Stimulated activated CD8-positive, alpha-beta memory T cell treated with anti-CD3 and anti-CD28 coated beads, Interleukin-7, amount 100 ng/mL, for 48 hours (primary cell): ENCODE data around the gene ZNF57.
"Not testable (repeated sequence)": the region's sequence is repeated elsewhere in the genome, so short reads cannot be mapped to it uniquely, and the experiment has no call there.

Experiments
- DNase-seq, 2 donors: peaks; one replicate each; pipeline ENCODE4 v3.0.0-alpha.2; 2020; ENCODE audit warnings: low read depth in 1 of 2; ENCODE audit errors: extremely low read depth in 1 of 2

ZNF57 gene

GRCh38 chr19:2900296-2901252, at the start of gene ZNF57:
Gene ZNF57 (plus strand): TSS chr19:2900928. CDS start chr19:2901046, 118 bp downstream.
- DNase-seq: peak; percentile 98 to 99

DNA sequence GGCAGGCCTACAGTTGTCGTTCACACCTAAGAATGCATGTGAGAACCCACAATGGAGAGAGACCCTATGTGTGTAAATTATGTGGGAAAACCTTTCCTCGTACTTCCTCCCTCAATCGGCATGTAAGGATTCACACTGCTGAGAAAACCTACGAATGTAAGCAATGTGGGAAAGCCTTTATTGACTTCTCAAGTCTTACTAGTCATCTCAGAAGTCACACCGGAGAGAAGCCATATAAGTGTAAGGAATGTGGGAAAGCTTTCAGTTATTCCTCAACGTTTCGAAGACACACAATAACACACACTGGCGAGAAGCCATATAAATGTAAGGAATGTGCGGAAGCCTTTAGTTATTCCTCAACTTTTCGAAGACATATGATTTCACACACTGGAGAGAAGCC, 48.1 kb upstream of the ZNF57 start:
- DNase-seq: no peak

DNA sequence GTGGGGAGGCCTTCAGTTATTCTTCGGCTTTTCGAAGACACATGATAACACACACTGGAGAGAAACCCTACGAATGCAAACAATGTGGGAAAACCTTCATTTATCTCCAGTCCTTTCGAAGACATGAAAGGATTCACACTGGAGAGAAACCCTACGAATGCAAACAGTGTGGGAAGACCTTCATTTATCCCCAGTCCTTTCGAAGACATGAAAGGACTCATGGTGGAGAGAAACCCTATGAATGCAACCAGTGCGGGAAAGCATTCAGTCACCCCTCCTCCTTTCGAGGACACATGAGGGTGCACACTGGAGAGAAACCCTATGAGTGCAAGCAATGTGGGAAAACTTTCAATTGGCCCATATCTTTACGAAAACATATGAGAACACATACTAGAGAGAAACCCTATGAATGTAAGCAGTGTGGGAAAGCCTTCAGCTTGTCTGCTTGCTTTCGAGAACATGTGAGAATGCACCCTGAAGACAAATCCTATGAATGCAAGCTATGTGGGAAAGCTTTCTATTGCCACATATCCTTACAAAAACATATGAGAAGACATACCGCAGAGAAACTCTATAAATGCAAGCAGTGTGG, 47.6 kb upstream of the ZNF57 start:
- no peak for DNase-seq

DNA sequence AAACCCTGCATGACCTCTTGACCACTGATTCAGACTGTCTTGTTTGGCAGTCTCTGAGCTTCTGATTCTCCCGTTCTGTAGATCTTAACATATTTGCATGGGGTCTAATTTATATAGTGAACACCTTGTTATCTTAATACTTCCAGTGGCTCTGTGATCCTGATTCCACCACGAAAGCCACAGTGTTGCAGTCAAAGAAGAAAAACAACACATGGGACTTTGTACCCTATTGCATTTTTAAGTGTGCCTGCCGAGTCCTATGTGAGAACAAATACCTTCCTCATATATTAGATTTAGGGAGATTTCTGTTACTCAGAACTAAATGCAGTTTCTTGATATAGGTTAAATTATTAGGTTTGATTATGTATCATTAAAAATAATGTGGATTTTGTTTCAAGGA, 45.9 kb upstream of the ZNF57 start:
- no peak for DNase-seq

DNA sequence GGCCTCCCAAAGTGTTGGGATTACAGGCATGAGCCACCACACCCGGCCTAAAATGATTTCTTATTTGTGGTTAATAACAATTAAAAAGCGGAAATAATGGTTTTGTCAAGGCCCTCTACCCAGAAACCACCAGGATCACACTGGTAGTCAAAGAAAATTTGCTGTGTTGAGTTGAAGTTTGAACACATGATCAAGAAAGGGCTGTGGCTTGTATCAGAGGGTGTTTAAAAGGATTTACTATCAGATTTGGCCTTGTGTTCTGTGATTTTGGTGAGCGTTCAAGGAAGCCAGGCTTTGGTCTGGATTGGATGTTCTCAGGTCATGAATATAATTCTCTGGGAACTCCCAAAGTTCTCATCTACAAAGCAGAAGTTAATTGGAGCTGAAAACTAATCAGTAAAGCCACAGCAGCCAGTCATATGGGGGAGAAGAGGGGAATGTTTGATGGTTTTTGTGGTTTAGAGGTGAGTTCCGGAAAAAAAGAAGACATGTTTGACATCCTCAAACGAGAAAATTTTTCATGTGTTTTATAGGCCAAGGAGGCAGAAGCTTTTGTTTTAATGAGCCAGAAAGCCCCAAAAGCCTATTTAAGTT, 44.2 kb upstream of the ZNF57 start:
- DNase-seq: no peak

GRCh38 chr19:2858864-2859263, 41.9 kb upstream of the ZNF57 start:
- no peak for DNase-seq

DNA sequence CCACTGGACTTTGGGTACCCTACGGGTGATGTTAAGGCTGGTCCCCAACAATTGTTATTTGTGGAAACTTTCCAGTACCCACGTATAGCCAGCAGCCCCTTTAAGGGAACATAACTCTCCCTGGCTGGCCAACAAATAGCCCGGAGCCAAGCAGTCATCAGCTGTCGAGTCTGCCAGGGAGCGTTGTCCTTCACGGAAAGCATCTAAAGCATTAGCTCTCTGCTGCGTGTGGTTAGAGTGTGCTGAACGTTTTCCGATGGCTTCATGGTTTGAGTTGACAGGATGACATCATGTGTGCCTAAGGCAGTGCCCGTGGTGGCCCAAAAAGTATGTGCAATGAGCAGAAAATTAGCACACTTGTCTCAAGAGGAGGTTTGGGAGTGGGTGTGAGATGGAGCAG, 36.9 kb upstream of the ZNF57 start:
- no peak for DNase-seq

GRCh38 chr19:2865334-2866100, 35.2 kb upstream of the ZNF57 start:
- DNase-seq: no peak

DNA sequence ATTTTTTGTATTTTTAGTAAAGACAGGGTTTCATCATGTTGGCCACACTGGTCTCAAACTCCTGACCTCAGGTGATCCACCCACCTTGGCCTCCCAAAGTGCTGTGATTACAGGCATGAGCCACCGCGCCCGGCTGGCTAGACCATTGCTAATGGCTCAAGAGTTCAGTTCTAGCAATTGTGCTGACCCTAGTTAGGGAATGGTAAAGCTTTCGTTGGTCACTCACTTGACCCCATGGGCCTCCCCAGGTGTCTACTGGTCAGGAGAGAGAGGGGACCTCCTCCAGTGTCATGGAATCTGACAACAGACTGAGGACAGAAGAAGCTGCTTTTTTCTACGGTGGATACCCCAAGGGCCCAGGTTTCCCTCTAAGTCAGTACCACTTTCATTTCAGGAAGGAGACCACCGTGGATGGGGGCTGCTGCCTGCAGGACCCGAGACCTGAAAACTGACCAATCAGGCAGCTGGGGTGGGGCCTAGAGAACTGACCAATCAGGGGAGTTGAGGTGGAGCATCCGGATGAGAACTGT, 34.2 kb upstream of the ZNF57 start:
- no peak for DNase-seq

DNA sequence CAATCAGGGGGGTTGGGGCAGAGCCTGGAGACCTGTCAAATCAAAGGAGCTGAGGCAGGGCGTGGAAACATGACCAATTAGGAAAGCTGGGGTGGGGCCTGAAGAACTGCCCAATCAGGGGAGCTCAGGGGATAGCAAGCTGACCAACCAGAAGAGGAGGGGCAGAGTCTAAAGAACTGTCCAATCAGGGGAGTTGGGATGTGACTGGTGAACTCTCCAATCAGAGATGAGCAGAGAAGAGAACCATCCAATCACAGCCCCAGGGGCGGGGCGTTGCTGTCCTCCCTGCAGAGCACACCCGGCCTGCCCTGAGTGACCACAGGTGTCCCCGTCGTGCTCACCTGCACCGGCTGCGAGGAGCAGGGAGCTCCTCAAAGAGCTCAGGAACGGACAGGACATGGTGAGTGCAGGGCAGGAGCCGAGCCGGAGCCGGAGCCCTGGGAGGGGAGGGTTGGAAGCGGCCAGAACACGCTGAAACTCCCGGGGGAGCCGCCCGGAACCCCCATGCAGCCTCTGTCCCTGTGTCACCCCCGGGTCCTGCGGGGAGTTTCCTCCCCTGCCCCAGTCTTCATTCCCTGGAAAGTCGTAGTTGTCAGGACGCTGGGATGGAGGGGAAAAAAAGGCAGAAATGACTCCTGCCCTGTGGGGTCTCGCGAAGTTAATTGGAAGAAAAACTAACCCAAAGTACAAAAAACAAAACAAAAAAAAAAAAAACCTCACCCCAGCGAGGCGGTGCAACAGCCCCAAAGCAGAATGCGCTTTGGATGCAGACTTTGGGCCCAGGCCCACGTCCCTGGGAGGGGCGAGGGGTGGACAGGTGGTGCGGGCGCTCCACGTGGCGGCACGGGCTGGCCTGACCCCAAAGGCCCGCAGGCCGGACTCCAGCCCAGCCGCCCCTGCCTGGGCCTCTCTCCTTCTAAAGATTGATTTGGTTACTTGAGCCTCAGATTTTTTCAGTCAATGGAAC, 33.4 kb upstream of the ZNF57 start, which contains the start of gene ZNF556:
ZNF556 (plus strand) TSS at position 311 of the 967 bp plus-strand sequence; CDS start at position 398, 87 bp downstream.
- no peak for DNase-seq

DNA sequence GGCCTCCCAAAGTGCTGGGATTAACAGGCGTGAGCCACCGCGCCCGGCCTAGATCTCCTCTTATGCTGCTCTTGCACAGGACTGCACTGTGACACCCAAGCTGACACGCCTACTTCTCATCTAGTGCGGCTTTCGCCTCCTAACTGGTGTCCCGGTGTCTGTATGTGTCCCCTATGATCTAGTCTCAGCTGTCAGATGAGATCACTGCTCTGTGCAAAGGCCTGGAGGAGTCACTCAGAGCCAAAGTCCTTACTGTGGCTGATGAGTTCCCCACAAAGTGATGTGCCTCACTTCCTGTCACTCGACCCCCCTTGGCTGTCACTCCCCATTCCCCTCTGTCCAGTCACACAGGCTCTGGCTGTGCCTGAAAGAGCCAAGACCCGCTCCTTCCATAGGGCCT, 31.1 kb upstream of the ZNF57 start:
- no peak for DNase-seq

DNA sequence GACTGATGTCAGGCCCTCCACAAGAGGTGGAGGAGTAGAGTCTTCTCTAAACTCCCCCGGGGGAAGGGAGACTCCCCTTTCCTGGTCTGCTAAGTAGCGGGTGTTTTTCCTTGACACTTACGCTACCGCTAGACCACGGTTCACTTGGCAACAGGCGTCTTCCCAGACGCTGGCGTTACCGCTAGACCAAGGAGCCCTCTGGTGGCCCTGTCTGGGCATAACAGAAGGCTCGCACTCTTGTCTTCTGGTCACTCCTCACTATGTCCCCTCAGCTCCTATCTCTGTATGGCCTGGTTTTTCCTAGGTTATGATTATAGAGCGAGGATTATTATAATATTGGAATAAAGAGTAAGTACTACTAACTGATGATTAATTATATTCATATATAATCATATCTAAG, 28.6 kb upstream of the ZNF57 start:
- DNase-seq: not testable (repeated sequence)

DNA sequence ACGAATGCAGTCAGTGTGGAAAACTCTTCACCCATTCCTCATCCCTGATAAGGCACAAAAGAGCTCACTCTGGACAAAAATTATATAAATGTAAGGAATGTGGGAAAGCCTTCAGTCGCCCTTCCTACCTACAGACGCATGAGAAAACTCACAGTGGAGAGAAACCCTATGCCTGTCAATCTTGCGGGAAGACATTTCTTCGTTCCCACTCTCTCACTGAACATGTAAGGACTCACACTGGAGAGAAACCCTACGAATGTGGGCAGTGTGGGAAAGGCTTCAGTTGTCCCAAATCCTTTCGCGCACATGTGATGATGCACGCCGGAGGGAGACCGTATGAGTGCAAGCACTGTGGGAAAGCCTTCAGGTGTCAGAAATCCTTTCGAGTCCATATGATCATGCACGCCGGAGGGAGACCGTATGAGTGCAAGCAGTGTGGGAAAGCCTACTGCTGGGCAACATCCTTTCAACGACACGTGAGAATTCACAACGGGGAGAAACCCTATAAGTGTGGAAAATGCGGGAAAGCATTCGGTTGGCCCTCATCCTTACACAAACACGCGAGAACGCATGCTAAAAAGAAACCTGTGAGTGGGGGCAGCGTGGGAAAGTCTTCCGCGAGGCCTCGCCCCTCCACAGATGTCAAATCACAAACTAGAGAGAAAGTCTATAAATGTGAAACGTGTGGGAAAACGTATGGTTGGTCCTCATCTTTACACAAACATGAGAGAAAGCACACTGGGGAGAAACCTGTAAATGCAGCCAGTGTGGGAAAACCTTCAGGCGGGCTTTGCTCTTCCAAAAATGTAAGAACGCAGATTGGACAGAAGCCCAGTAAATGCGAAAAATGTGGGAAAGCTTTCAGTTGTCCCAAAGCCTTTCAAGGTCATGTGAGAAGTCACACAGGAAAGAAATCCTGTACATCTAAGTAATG, 23.1 kb upstream of the ZNF57 start:
- DNase-seq: no peak

DNA sequence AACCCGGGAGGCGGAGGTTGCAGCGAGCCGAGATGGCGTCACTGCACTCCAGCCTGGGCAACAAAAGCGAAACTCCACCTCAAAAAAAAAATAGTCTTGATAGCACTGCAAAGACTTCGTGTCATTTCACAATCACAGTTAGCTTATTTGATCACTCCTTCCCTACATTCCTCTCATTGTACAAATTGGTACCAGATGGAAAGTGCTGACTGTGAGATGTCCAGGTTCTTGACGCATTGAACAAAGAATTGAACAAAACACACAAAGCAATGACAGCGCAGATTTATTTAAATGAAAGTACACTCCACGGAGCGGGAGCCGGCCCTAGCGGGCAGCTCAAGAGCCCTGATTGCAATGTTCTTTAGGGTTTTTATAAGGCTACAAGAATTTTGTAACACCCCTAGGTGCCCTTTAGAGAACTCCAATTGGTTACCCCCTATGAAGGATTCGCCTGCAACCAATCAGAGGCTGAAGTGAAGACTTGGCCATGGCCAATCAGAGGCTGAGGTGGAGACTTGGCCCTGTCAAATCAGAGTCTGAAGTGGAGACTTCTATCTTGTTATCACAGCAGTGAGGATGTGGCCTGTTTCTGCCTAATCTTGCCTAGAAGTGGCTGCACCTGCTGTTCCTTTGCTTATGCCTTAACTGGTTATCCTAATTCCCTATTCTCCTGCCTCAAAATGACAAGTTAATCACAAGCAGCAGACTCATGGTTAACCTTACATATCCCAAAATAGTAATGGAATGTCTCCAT, 16.9 kb upstream of the ZNF57 start:
- DNase-seq: no peak

- DNase-seq: no peak
Observed at GRCh38 chr19:2885736-2886135, 15.0 kb upstream of the ZNF57 start.

DNA sequence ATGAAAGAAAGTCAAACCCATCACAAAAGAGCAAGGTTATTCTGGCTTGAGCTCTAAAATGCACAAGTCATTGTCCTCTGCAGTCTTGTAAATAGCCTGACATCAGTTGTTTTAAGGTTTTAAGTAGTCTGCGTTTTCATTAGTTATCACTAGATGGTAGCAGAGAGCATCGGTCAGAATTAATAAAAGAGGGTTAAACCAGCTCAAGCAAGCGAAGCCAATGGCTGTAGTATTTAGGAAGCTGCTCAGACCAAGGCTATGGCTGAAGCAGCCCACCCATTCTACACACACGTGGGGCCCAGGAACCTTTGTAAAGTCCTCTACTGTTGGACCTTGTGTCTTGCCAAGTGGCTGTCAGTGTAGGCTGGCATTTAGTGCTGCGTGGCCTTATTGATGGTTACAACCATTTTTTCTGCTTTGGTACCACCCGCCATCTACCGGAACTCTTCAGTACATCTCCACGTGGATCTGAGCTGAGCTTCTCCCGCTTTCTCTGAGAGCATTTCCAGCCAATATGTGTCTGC, 13.3 kb upstream of the ZNF57 start:
- no peak for DNase-seq

- peak in 1 of 2 donors; percentile 50 for DNase-seq
Observed at GRCh38 chr19:2888731-2889224, 11.9 kb upstream of the ZNF57 start.
